Motor neuron (in vitro differentiated cells): ENCODE results near the gene MON2. TPM values are rescaled to one million over a fixed set of nuclear protein-coding genes. Genes with fewer than 3 reads are reported as not detected.

Source experiments
- ATAC-seq, 8 experiments: fragments of 200-7000 bp; cut with Tn5 transposase; replicated peaks in 6 of 8; 2 replicates each; pipeline ENCODE4 v1.8.0; 2021; ENCODE audit warnings: mild to moderate bottlenecking in 8 of 8, moderate library complexity in 8 of 8
- H3K27ac ChIP-seq, 2 donors: fragments of 250-450 bp; sonication (Bioruptor Pico); 2 replicates each; pipeline ENCODE4 v1.9.0; 2021; ENCODE audit warnings: antibody characterized with exemption in 2 of 2, mild to moderate bottlenecking in 2 of 2, moderate library complexity in 1 of 2
- H3K4me1 ChIP-seq, 2 donors: fragments of 250-450 bp; sonication (Bioruptor Pico); replicated peaks in 1 of 2; 2 replicates each; pipeline ENCODE4 v1.6.1; 2021; ENCODE audit warnings: antibody characterized with exemption in 2 of 2, mild to moderate bottlenecking in 2 of 2, moderate library complexity in 1 of 2
- H3K4me3 ChIP-seq, 5 donors: fragments of 250-450 bp; sonication (Bioruptor Pico); 2 replicates each; pipeline ENCODE4 v1.9.0; 2021; ENCODE audit warnings: antibody characterized with exemption in 5 of 5, mild to moderate bottlenecking in 5 of 5, moderate library complexity in 4 of 5
- WGBS, 10 experiments: fragments of 450-650 bp; shearing (Covaris generic); methylation state at CpG; one replicate each; pipeline ENCODE4 v1.0.0; 2022; 5-methylcytosine and 5-hydroxymethylcytosine counted together
- in situ Hi-C, 9 experiments: fragments of 400-800 bp; cut with MboI; loops; one replicate each; pipeline ENCODE4 v1.15.0; 2021; ENCODE audit warnings: low sequenced_read_pairs in 9 of 9, low pct_unique_long_range_greater_than_20kb in 2 of 9; ENCODE audit not compliant: unreplicated experiment in 9 of 9
- total RNA-seq, 8 experiments: library from RNA; unstranded; fragments of 300-600 nt; gene quantifications; 2 replicates each; pipeline versions ENCODE4 v1.2.3 to v1.2.4, GENCODE V29; 2022

The MON2 gene
- total RNA-seq, 8 experiments from 2014 or later = 19.2 to 84.6 (median 39.7) TPM

DNA sequence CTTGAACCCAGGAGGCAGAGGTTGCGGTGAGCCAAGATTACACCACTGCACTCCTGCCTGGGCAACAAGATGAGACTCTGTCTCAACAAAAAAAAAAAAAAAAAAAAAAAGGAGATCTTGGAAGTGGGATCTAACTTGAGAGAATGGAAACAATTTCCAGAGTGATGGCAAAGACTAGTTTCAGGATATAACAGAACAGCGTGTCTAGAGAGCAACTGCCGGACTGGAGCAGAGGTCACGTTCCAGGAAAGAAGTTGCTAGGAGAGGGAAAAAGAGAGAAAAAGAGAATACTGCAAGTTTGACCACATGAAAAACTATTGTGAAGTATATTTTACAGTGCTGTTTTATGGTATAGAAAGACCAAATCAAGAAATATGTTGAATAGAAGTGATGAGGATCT lies 118.0 kb downstream of the MON2 start:
- in situ Hi-C loops = loop anchor here in 6 of 9 experiments (10.0 to 25.0 kb wide), 4 partner anchors 203 to 478 kb away; no protein-coding TSS in a partner anchor
- Histone ChIP-seq H3K4me3 (no peak overlapping the region), H3K27ac (no peak overlapping the region), H3K4me1 (peaks cover 0 to 8% of the 10 kb centered on the region in 2 donors)
- 83 to 100% (median 94%) methylated on average over 2 to 4 of the region's 4 CpGs; no CpG with 5 or more reads in 1 of the 10 experiments for WGBS, 10 experiments
- ATAC-seq = peak in 1 of 8 experiments; percentile 58

DNA sequence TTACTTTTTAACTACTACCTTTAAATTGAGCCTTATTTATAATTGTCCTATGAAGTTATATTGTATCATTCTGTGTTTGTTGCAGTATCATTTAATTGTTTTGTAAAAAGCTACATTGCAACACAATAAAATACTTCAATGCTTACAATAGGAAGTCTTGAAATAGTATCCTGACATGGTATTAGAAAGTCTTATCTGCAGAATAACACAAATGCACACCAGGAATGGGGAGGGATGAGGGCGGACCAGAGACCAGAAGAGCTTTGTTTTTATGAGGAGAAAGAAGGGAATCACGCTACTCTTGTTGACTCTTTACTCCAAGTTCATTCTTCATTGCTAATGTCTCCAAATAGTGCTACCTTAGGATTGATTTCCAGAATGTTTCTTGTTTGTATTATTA lies 120.2 kb downstream of the MON2 start:
- in situ Hi-C loops = loop anchor here in 6 of 9 experiments (10.0 to 25.0 kb wide), 4 partner anchors 200 to 475 kb away; no protein-coding TSS in a partner anchor
- ATAC-seq = no peak
- WGBS, 10 experiments = 89 to 100% (median 100%) methylated on average over 1 to 2 of the region's 2 CpGs; no CpG with 5 or more reads in 3 of the 10 experiments
- no peak overlapping the region for H3K27ac ChIP-seq
- H3K4me3 ChIP-seq = no peak overlapping the region
- peaks cover 0 to 8% of the 10 kb centered on the region in 2 donors for H3K4me1 ChIP-seq

DNA sequence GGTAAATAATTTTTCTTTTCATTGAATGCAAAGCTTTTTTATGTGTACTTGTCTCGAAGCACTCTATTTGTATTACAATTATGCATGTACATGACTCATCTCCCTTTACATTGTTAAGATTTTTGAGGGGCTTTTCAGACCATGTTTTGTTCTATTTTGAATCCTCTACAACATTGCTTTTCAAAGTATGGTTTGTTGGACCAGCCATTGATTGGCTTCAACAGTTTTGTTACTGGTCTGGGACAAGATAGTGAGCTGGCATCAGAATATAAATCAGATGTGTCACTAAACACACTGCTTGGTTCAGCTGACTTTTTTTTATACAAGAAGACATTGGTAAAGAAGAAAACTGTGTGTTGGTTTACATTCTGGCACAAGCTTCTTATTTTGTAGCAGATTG lies 122.3 kb downstream of the MON2 start:
- H3K27ac ChIP-seq = no peak overlapping the region
- in situ Hi-C loops = loop anchor here in 6 of 9 experiments (10.0 to 25.0 kb wide), 4 partner anchors 198 to 473 kb away; no protein-coding TSS in a partner anchor

DNA sequence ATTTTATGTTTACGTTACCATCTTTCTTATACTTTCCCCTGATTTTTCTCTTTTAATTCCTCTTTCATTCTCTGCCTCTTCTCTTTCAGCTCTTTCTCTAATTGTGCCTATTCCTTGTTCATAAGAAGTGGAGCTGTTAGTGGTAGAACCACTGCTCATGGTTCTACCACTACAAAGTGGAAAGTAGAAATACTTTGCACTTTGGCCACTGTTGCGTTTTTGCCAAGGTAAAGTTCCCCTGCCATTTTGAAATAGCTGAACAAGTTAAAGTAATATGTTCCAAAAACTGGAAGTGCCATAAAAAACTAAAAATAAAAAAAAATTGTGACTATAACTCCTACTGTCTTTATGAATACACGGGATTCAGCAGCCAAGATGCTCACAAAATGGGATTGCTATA lies 130.6 kb downstream of the MON2 start:
- H3K4me1 ChIP-seq = peaks cover 4 to 6% of the 10 kb centered on the region in 2 donors
- in situ Hi-C loops = loop anchor here in 2 of 9 experiments (25.0 kb wide), 2 partner anchors 190 to 465 kb away; no protein-coding TSS in a partner anchor
- no peak overlapping the region for H3K4me3 ChIP-seq
- no peak for ATAC-seq
- H3K27ac ChIP-seq = no peak overlapping the region
- WGBS, 10 experiments = 84 to 100% (median 96%) methylated on average over 2 to 3 of the region's 3 CpGs

More for the DNA sequence above, 122.3 kb downstream of the MON2 start:
- Histone ChIP-seq H3K4me1 (peaks cover 0 to 8% of the 10 kb centered on the region in 2 donors), H3K4me3 (no peak overlapping the region)
- peak in 6 of 8 experiments; percentile 15 to 74 (median 49) for ATAC-seq
- 0 to 60% (median 20%) methylated on average over 1 of the region's 1 CpG; no CpG with 5 or more reads in 1 of the 10 experiments for WGBS, 10 experiments

DNA sequence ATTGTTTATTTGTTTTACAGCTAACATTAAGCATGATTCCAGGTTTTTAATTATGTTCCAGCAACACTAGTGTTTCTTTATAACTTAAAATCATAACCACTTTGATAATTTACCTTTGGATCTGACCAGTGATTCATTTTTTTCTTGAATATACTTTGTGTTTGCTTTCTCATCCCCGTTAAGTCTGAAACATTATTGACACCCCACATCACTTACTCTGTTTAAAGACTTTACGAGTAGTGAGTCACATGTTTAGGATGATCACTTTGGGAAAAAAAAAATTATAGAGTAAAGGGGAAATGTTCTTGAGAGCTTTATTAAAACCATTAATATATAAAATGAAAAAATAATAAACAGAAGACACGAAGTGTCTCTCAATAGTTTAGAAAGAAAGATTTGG lies 132.2 kb downstream of the MON2 start:
- 82 to 100% (median 94%) methylated on average over 2 to 3 of the region's 3 CpGs for WGBS, 10 experiments
- Histone ChIP-seq H3K27ac (no peak overlapping the region), H3K4me1 (peaks cover 4 to 6% of the 10 kb centered on the region in 2 donors), H3K4me3 (no peak overlapping the region)
- in situ Hi-C loops = loop anchor here in 2 of 9 experiments (25.0 kb wide), 2 partner anchors 188 to 463 kb away; no protein-coding TSS in a partner anchor
- ATAC-seq = no peak

DNA sequence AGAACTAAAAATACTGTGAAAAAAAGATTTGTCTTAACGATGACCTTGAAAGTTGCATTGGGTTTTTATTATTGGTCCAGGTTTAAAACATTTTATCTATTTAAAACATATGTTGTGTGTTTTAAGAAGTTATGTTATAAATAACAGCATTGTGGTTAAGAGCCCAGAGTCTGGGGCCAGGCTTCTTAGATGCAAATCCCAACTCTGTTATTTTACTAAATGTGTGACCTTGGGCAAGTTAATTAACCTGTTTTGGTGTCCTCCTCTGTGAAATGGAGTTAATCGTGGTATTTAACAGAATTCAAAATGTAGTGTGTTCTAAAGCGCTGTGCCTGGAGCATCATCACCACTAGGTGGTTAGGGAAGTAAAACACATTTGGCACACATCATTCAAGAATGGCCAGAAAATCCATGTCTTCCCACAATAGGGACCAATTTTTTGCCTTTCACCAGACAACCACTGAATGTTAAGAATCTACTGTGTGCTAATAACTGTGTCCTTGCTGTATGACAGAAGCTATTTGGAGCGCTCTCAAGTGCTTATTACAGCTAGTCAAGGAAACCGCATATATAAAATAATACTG lies 133.3 kb downstream of the MON2 start:
- in situ Hi-C loops = loop anchor here in 5 of 9 experiments (10.0 to 25.0 kb wide), 3 partner anchors 187 to 462 kb away; no protein-coding TSS in a partner anchor
- H3K4me3 ChIP-seq = no peak overlapping the region
- no peak overlapping the region for H3K27ac ChIP-seq
- WGBS, 10 experiments = 36 to 100% (median 88%) methylated on average over 1 to 5 of the region's 5 CpGs
- no peak for ATAC-seq
- H3K4me1 ChIP-seq = peaks cover 4 to 6% of the 10 kb centered on the region in 2 donors

DNA sequence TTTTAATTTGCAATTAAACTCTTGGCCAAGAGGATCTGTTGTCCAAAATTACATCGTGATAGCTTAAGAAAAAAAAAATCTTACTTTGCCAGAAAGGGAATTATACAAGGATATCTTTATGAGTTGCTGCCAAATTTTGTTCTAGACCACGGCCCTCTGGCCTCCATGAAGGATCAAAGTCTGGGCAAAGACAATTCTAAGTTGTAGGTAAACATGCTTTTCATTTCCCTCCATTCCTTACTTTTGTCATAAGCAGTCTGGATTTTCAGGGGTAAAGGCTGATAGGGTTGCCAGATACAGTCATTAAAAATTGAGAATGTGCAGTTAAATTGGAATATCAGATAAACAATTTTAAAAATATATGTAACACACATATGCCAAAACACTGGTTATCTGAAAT lies 135.1 kb downstream of the MON2 start:
- peak overlapping the region; percentile 99 for H3K27ac ChIP-seq
- no peak for ATAC-seq
- H3K4me1 ChIP-seq = peaks cover 4 to 16% of the 10 kb centered on the region in 2 donors
- 0 to 100% (median 53%) methylated on average over 1 to 2 of the region's 2 CpGs for WGBS, 10 experiments
- H3K4me3 ChIP-seq = peak overlapping the region; percentile 55 to 90 (median 88)
- in situ Hi-C loops = loop anchor here in 3 of 9 experiments (10.0 to 25.0 kb wide), 2 partner anchors 186 to 193 kb away; no protein-coding TSS in a partner anchor

DNA sequence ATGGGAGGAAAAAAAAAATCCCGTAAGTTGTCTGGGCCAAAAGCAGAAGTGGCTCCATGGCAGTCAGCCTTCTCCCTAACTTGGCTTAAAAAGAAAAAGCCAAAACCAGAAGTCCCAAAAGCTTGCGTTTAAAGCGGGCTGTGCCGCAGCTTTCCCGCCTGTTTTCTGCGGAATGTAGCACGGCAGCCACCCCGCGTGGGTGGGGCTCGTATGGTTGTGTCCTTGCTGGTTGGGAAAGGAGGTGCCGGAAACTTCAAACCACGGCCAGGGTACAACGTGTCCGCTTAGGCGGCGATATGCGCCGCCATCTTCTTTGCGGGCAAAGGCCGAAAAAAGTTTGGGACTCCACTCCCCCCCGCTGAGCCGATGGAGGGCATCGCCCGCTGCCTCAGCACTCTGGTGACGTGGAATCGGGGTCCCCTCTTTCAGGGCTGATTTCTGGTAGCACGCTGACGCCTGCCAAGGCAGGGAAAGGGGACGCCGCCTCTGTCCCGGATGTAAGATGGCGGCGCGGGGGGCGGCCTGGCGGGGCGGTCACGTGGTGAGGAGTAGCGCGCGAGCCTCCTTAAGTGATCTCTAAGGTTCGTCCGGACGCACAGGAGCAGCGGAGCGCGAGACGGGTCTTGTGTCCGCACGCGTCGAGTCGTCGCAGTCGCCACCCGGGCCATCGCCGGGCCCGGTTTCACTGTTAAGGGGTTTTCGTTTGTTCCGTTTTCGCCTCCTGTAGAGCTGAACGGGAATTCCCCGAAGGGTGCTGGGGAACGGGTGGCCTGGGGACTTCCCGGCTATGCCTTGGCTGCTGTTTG lies 135.8 kb downstream of the MON2 start:
- Histone ChIP-seq H3K4me1 (peaks cover 4 to 17% of the 10 kb centered on the region in 2 donors), H3K4me3 (peak overlapping the region; percentile 55 to 90 (median 88)), H3K27ac (peak overlapping the region; percentile 99)
- 0 to 3% (median 0%) methylated on average over 1 to 29 of the region's 66 CpGs; no CpG with 5 or more reads in 2 of the 10 experiments for WGBS, 10 experiments
- peak; percentile 52 to 84 (median 78) for ATAC-seq
- in situ Hi-C loops = loop anchor here in 3 of 9 experiments (10.0 to 25.0 kb wide), 2 partner anchors 185 to 192 kb away; no protein-coding TSS in a partner anchor

DNA sequence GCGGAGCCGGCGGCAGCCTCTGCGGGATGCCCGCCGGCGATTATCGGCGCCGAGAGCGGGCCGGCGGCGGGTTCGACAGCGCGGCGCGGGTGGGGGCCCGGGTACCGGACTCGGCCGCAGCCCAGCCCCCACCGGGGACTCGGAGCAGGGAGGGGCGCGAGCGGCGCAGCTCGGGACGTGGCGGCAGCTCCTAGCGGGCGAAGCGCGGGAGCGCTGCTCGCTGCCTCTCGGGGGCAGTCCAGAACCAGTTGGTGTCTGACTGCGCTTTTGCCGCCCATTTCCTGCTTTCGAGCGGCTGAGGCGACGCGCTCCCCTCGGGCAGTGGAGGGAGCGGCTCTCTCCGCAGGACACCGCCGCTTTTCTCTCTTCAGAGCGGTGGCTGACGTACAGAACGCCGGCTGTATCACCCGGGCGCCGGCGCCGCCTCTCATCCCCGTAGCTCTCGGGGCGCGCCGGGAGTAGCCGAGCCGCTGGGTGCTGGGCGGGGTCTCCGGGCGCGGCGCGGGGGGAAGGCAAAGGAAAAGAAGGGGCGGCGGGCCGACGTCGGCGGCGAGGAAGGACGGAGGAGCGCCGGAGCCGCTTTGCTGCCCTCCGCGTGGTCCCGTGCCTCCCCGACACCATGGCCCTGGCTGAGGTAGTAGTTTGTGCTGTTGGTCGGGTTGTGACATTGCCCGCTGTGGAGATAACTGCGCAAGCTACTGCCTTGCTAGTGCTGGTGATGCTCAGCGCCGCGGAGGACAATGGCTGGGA lies 136.6 kb downstream of the MON2 start:
- Histone ChIP-seq H3K4me3 (peak overlapping the region; percentile 55 to 90 (median 88)), H3K4me1 (peaks cover 4 to 17% of the 10 kb centered on the region in 2 donors), H3K27ac (peak overlapping the region; percentile 99)
- WGBS, 10 experiments = 0 to 5% (median 0%) methylated on average over 3 to 23 of the region's 94 CpGs; no CpG with 5 or more reads in 5 of the 10 experiments
- in situ Hi-C loops = loop anchor here in 3 of 9 experiments (10.0 to 25.0 kb wide), 2 partner anchors 184 to 192 kb away; no protein-coding TSS in a partner anchor
- peak; percentile 74 to 89 (median 84) for ATAC-seq

DNA sequence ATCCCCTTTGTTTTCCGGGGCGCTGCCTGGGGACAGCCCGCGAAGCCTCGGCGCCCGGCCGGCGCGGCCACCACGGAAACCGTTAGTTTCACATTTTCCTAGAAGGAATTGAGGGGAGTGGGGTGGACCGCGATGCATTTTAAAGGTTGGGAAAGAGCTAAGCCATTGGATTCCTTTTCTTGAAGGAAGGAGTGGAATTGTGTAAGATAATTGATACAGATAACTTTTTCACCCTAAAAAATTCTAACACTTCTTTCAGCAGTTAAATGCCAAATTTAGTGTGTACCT lies 137.1 kb downstream of the MON2 start:
- H3K27ac ChIP-seq = peak overlapping the region; percentile 99
- peak overlapping the region; percentile 55 to 90 (median 88) for H3K4me3 ChIP-seq
- no peak for ATAC-seq
- WGBS, 10 experiments = 0 to 4% (median 0%) methylated on average over 2 to 14 of the region's 14 CpGs; no CpG with 5 or more reads in 5 of the 10 experiments
- in situ Hi-C loops = loop anchor here in 3 of 9 experiments (10.0 to 25.0 kb wide), 2 partner anchors 184 to 191 kb away; no protein-coding TSS in a partner anchor
- peaks cover 4 to 17% of the 10 kb centered on the region in 2 donors for H3K4me1 ChIP-seq

DNA sequence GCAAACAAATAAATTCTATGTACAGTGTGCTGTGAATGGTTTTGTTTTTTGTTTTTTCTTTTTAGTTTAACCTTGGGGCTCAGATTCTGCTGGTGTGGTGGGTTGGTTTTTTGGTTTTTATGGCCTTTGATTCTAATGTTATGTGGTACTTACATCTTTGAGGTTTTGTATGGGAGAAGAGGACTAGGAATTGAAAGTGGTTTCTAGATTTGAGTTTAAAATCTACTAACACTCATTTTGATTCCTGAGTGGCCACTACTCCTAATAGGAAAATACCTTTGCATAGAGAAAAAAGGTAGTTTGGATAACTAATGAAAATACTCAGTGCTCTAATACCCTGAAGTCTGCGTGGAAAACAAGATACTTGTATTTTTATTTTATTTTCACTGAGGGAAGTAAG lies 137.7 kb downstream of the MON2 start:
- in situ Hi-C loops = loop anchor here in 3 of 9 experiments (10.0 to 25.0 kb wide), 2 partner anchors 183 to 190 kb away; no protein-coding TSS in a partner anchor

DNA sequence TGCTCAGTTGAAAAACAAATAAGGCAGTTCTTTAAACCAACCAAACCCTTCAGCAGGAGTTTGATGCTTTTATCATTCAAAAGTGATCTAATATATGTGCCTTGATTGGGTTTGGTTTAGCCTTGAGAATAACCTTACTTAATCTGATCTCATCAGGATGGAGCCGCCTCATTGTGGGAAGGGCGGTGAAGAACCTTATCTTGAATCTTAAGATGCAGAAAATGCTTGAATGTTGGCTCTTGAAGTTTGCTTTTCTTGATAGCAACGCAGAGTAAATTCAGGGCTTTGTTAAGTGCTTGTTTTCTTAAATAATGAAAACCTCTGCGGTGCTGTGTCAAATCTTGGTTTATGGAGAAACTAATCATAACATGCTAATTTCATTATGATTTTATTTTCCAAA lies 138.2 kb downstream of the MON2 start:
- H3K27ac ChIP-seq = peak overlapping the region; percentile 99

More for the DNA sequence above, 137.7 kb downstream of the MON2 start:
- no peak for ATAC-seq
- Histone ChIP-seq H3K27ac (peak overlapping the region; percentile 99), H3K4me3 (peak overlapping the region; percentile 55 to 90 (median 88)), H3K4me1 (peaks cover 4 to 17% of the 10 kb centered on the region in 2 donors)
- WGBS, 10 experiments = 0% methylated on average over 1 of the region's 1 CpG; no CpG with 5 or more reads in 1 of the 10 experiments

More for the DNA sequence above, 138.2 kb downstream of the MON2 start:
- Histone ChIP-seq H3K4me3 (peak overlapping the region; percentile 55 to 90 (median 88)), H3K4me1 (peaks cover 4 to 17% of the 10 kb centered on the region in 2 donors)
- 0 to 25% (median 1%) methylated on average over 1 to 4 of the region's 4 CpGs; no CpG with 5 or more reads in 2 of the 10 experiments for WGBS, 10 experiments
- in situ Hi-C loops = loop anchor here in 3 of 9 experiments (10.0 to 25.0 kb wide), 2 partner anchors 182 to 190 kb away; no protein-coding TSS in a partner anchor
- peak in 1 of 8 experiments; percentile 1 for ATAC-seq
